Prostate gland (tissue), 2 donors: Measurements from ENCODE around the gene TSHZ1.

ENCODE experiments used
- CTCF ChIP-seq, 4 experiments: fragments of 200-600 bp in 2 of 4; fragments of 450-650 bp in 2 of 4; sonication (generic) in 2 of 4; IDR thresholded peaks; 1 replicate in 3 of 4; 2 replicates in 1 of 4; pipeline ENCODE4 v1.5.1; 2016 to 2019; ENCODE audit warnings: antibody characterized with exemption in 4 of 4, mild to moderate bottlenecking in 2 of 4, moderate library complexity in 2 of 4
- POLR2AphosphoS5 ChIP-seq: sonication (generic); formaldehyde crosslinking; IDR thresholded peaks from one replicate; pipeline ENCODE4 v1.6.1; 2017; ENCODE audit warnings: antibody characterized with exemption

- TF ChIP-seq CTCF (IDR thresholded peaks at IDR 0.05) (no peak), POLR2AphosphoS5 (peak; percentile 23)
Measured at GRCh38 chr18:75201282-75202270, 9.0 kb upstream of the TSHZ1 start.
